Measurements from ENCODE around the gene ARID4B.
"Not testable (repeated sequence)": the region's sequence is repeated elsewhere in the genome, so short reads cannot be mapped to it uniquely, and the experiment has no call there.

Gene ARID4B

DNA sequence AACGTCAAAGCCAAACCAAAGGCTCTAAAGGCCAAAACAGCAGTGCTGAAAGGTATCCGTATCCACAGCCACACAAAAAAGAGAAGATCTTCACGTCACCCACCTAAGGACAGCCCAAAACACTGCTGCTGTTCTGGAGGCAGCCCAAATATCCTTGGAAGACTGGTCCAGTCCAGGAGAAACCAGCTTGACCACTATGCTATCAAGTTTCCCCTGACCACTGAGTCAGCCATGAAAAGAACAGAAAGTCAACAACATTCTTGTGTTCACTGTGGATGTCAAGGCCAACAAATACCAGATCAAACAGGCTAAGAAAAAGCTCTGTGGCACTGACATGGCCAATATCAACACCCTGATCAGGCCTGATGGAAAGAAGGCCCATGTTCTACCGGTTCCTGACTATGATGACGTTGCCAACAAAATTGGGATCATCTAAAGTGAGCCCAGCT, 32.1 kb downstream of the ARID4B start:
- DNase-seq, result no peak

DNA sequence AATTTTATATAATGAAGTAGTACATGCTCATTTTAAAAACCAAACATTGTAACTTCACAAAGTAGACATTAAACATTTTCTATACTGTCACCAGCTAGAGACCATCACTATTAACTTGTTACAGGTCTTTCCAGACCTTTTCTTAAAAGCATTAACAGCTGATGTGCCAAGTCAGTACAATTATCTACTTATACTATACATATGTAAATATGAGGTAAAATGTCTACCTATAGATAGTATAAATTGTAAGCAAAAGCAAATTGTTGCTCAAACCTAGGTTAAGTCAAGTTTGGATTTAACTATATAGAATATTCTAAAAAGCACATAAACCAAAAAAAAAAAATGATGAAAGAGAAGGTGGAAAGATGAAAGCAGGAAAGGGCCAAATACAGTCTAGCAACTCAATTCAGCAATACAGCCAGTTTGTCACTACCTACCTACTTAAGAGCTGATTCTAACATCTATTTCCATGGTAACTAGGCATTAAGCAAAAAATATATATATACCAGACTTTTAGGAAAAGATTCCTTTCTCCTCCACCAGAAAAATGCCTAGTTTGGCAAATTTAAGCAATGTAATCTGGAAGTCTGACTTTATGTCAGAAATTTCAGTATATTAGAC, 34.5 kb downstream of the ARID4B start:
- DNase-seq, result no peak

DNA sequence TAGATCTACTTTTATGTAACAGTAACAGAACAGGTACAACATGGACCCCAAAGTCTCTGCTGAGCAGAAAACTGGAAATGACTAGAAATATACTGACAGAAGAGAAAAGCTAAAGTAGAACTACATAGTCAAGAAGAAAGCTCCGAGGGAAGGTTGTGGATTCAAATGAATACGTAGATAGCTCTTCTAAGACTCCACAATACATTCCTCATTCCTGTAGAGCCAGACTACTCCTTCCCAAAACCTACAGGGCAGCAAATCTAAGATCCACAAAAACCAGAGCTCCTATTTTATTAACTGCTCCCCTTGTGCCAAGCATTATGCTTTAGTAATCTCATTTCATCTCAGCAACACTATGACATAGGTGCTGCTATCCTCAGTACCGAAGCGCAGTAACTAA, 35.2 kb downstream of the ARID4B start:
- no peak for DNase-seq

DNA sequence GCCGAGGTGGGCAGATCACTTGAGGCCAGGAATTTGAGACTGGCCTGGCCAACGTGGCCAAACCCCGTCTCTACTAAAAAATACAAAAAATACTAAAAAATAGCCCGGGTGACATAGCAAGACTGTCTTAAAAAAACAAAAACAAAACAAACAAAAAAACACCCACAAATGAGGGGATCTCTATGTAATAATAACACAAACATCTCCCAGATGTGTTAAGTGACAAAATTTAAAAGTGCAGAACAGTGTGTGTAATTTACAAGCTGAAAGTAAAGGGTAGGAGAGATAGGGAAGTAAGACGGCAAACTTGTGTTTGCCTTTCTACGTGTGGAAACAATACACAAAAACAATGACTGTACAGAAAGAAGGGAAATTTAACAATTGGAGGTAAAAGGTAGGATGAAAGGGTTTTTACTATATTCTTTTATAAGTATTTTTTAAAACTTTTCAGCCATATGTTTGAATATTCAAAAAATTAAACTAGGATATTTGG, 36.3 kb downstream of the ARID4B start:
- no peak for DNase-seq

DNA sequence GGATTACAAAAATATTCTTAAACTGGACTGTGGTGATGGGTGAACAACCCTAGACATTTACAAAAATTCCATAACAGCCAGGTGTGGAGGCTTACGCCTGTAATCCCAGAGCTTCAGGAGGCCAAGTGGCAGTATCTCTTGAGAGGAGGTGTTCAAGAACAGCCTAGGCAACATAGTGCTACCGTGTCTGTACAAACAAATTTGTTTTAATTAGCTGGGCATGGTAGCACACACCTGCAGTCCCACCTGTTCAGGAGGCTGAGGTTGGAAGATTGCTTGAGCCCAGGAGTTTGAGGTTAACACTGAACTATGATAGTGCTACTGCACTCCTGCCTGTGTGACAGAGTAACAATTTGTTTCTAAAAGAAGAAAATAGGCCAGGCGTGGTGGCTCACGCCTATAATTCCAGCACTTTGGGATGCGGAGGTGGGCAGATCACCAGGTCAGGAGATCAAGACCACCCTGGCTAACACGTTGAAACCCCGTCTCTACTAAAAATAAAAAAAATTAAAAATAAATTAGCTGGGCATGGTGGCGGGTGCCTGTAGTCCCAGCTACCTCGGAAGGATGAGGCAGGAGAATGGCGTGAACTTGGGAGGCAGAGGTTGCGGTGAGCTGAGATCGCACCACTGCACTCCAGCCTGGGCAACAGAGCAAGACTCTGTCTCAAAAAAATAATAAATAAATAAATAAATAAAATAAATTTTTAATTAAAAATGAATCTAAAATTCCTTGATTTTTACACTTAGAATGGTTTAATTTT, 37.1 kb downstream of the ARID4B start:
- DNase-seq, result no peak

DNA sequence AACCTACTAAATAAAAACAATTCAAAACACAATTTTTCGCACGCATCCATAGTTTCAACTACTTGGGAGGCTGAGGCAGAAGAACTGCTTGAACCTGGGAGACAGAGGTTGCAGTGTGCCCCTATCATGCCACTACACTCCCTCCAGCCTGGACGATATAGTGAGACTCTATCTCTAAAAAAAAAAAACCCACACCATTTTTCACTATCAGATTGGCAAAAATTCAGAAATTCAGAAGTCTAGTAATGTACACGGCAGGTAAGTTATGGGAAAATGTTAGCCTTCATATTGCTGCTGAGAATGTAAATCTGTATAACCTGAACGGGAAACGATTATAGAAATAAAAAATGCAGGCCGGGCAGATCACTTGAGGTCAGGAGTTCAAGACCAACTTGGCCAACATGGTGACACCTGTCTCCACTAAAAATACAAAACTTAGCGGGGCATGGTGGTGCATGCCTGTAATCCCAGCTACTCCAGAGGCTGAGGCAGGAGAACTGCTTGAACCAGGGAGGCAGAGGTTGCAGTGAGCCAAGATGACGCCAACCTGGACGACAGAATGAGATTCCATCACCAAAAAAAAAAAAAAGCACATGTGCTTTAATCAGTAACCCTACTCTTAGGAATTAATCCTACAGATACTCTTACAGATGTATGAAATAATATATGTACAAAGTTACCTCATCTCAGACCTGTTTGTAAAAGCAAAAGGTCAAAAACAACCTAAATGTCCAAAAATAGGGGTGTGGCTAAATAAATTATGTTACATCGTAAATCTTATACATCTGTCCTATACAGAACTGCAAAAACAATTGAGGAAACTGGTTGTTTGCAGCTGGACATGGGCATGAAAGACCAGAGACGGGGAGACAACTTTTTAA, 37.9 kb downstream of the ARID4B start:
- no peak for DNase-seq

DNA sequence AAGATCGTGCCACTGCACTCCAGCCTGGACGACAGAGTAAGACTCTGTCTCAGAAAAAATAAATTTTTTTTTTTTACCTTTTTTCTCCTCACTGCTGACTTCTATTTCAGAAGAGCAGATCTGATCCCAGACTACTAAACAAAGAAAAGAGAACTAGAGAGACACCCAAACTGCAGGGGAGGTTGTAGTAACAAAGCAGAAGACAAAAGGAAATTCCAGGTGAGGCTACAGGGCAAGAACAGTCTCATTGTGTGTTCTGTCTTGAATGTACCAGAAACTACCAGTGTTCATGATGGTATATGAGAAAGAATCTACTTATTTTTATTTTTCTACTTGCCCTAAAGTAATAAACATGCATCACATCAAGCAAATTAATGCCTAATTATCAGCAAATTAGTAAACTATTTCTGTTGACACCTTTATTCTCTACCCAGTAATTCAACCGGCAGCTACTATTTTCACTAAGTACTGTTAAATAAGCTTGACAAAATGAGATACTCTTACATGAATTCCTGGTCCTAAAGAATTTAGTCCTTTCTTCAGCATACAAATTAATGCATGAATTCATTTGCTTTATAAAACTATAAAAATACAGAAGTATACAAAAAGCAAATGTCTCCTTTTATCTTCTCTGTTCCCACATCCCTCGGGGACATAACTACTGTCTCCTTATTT, 40.6 kb downstream of the ARID4B start:
- no peak for DNase-seq

DNA sequence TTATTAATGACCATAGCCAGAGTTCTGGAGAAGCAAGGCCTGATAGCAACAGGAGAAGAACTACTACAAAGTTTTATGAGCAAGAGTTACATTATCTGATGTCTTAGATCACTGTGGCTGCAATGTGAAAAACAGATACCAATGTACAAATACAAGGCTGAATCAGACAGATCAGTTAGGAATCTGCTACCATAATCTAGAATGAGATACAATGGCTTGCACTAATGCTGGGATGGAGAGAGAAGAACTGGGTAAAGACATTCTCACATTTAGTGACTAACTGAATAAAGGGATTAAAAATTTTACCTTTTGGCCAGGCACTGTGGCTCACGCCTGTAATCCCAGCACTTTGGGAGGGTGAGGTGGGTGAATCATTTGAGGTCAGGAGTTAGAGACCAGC, 41.3 kb downstream of the ARID4B start:
- DNase-seq, result no peak

DNA sequence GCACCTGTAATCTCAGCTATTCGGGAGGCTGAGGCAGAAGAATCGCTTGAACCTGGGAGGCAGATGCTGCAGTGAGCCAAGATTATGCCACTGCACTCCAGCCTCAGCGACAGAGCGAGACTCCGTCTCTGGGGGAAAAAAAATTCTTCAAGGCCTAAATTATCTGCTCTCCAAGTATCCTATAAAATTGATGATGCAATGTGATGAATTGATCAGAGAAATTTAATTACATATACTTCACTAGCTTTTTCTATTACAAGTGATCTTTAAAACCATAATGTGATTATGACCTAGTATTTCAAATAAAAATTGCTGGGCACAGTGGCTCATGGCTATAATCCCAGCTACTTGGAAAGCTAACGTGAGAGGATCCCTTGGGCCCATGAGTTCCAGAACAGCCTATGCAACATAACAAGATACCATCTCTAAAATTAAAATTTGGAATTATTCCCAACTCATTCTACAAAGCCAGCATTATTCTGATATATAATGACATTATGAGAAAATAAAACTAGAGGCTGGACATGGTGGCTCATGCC, 43.7 kb downstream of the ARID4B start:
- DNase-seq, result no peak

DNA sequence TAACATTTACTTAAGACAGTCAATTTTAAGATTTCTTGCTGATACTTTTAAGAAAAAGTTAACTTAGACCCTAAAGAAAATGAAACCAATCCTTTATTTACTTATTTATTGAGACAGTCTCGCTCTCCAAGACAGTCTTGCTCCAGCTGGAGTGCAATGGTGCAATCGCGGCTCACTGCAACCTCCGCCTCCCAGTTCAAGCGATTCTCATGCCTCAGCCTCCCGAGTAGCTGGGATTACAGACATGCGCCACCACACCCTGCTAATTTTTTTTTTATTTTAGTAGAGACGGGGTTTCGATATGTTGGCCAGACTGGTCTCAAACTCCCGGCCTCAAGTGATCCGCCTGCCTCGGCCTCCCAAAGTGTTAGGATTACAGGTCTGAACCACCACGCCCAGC, 44.3 kb downstream of the ARID4B start:
- DNase-seq, result not testable (repeated sequence)

DNA sequence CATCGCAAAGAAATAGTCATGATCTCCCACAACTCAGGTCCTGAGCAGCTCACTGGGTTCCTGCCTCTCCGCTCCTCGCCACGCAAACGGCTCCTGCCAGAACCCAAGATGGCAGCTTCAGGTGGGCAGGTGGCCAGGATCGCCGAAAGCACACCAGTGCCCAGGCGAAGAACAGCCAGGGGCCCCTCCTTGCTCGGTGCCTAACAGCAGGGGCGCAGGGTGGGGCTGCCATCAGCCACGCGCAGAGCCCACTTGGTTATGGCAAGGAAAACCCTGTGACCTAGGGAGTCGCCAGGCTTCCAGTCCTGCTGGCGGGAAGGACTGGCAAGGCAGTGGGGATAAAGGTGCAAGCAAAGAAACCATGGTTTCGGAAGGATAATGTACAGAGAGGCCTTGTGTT, 47.5 kb downstream of the ARID4B start:
- no peak for DNase-seq

DNA sequence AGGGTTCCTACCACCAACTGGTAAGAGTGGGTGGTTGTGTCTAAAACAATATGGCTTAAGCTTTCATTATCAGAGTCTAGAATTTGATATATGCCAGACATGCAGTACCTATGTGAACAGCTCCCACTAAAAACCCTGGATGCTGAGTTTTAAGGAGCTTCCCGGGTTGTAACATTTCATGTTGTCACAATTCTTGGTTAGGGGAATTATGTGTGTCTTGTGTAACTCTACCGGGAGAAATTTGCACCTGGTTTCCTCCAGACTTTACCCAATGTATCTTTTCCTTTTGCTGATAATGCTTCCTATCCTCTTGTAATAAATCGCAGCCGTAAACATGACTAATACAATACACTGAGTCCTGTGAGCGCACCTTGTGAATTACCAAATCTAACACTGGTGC, 48.3 kb downstream of the ARID4B start:
- no peak for DNase-seq

DNA sequence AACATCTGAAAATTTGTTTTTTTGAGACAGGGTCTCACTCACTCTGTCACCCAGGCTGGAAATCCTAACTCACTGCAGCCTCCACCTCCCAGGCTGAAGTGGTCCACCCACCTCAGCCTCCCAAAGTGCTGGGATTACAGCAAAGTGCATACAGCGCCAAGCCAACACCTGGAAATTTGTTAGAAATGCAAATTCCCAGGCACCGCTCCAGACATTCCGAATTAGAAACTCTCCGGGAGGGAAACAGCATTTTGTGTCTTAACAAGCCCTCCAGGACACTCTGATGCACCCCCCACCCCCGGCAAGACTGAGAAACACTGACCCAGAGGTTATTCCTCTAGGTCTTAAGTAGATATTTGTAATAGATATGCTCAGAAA, 49.1 kb downstream of the ARID4B start:
- DNase-seq, result no peak

DNA sequence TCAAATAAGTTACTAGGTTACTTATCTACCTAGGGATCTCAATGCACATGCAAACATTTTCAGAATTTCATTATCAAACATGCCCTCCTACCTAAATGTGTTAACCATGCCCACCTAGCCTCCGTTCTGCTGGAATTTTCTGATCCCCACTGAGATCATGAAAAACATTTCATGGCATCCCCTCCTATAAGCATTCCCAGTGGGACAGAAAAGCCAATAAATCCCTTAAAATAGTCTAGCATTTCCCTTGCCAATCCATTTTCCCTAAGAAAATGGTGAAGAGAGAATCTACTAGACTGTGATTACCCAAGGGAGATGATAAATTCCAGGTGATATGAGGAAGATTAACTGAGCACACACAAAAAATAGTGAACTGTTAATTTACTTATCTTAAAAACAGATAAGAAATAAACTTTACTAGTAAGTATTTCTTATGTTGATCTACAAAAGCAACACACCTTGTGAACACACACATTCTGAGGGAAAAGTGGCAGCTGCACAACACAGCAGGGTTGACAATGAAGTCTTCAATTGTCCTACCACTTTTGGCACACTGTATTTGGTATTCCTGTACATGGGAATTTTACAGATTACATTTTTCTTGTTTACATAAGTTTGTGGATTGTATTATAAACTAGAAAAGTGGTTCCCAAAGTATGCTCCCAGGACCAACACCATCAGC, 49.6 kb downstream of the ARID4B start:
- DNase-seq, result no peak

DNA sequence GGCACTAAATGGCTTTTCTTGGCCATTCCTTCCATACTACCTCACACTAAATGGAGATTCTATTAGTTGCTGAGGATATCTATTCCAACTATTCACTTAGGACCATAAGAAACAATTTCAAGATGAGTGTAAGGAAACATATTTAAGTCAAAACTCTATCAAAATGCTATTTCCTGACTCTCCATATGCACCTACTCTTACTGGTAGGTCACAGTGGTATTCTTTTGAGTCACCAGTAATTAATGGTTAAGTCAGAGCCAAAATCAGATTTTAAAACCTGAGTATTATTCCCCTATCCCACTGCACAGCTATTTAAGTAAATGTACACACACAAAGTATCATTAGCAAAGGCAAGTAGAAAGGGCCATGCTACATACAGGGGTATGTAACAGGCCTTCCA, 50.3 kb downstream of the ARID4B start:
- DNase-seq, result no peak

DNA sequence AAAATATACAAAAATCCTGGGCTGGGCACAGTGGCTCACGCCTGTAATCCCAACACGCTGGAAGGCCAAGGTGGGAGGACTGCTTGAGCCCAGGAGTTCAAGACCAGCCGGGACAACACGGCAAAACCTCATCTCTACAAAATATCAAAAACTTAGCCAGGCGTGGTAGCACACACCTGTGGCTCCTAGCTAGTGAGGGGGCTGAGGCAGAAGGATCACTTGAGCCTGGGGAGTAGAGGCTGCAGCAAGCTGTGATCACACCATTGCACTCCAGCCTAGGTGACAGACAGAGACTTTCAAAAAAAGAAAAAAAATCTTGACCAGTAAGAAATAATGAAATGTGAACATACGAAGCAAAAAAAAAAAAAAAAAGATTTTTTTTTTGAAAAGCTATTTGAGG, 52.1 kb downstream of the ARID4B start:
- no peak for DNase-seq

DNA sequence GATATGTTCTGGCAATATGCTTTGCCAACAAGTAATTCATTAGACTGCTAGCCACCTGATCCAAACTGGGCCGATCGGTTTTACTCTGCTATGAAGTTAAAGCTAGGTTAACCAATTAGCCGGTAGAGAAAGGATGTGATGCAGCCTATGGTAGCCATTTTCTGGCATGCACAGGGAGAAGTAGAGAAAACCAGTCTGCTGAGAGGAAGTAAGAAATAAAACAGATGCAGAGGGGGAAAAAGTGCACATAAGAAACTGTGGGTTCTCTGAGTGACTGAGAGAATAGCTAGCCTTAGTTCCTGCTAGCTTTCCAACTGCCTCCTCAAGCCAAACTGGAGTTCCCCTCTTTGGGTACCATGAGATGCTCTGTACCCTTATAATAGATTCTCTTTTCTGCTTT, 52.8 kb downstream of the ARID4B start:
- no peak for DNase-seq

DNA sequence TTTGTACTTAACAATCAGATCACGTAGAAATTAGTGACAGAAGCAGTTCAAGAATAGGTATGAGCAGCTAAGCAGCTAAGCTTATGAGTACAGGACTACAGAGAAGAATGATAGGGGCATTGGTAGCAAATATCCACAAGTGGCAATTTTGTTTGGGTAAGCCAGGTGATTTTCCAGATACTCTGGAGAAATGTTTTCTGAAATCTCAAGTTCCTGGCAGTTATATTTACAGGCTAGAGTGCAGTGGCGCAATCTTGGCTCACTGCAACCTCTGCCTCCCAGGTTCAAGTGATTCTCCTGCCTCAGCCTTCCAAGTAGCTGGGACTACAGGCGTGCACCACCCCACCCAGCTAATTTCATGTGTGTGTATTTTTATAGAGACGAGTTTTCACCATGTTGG, 55.1 kb downstream of the ARID4B start:
- no peak for DNase-seq

DNA sequence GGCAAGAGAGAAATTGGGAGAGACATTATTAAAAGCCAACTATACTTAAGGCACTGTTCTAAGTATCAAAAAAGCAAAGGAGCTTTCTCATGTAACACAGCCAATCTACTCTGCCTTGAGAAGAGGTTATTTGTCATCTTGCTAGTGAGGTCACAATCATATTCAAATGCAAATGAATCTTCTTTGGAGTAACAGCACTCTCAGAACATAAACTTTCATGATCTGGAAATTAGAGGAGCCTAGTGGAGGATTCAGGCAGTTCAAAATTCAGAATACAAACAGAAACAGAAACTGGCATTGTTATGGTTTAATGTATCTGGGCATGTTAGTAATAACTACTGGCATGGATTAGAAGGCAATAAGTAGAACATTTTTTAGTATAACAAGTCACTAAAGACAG, 57.4 kb downstream of the ARID4B start:
- no peak for DNase-seq

DNA sequence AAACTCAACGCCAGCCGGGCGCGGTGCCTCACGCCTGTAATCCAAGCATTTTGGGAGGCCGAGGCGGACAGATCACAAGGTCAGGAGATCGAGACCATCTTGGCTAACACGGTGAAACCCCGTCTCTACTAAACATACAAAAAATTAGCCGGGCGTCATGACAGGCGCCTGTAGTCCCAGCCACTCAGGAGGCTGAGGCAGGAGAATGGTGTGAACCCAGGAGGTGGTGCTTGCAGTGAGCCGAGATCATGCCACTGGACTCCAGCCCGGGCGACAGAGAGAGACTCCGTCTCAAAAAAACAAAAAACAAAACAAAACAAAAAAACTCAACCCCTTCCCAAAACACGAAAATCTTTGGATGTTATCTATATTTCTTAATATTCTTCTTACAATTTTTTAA, 58.0 kb downstream of the ARID4B start:
- not testable (repeated sequence) for DNase-seq

DNA sequence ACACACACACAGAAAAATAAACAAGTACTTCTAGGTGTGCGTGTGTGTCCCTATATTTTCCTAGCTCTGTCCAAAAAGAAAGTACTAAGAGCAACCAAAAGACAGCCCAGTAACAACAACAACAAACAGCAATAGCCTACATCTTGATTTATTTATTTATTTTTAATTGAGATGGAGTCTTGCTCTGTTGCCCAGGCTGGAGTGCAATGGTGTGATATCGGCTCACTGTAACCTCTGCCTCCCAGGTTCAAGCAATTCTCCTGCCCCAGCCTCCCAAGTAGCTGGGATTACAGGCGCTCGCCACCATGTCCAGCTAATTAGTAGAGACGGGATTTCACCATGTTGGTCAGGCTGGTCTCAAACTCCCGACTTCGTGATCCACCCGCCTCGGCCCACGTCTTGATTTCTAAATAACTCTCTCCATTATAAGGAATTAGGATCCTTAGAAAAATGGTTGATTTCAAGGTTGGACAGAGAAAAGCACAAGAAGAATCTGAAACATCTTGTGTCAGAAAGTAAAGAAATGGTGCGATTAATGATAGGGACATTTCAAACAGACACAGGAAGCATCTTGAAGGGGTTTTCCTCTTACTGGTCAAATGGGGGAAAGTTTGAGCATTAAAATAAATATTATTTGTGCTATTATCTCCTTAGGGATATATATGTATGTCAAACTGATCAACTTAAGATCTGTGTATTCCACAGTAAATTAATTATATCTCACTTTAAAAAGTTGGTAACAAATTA, 59.4 kb downstream of the ARID4B start:
- DNase-seq, result no peak

Measured in eye (tissue), 1 donor.